Measurements from ENCODE around the gene USP47.
A peak's percentile ranks its signal among the peaks of the same experiment; 100 is the strongest.

Gene USP47

GRCh38 chr11:11995601-11996000, 153.8 kb downstream of the USP47 start:
- no peak for ATAC-seq (ENCODE audit: low read depth)
- TF ChIP-seq CTCF (IDR thresholded peaks at IDR 0.05; ENCODE audit: poor library complexity, severe bottlenecking): no peak
- Histone ChIP-seq H3K4me3 (ENCODE audit: severe bottlenecking) (no peak overlapping the region), H3K27me3 (ENCODE audit: insufficient read depth, poor library complexity, severe bottlenecking) (no peaks in the 10 kb centered on the region), H3K4me1 (ENCODE audit: insufficient read depth, poor library complexity, severe bottlenecking) (peaks cover 34% of the 10 kb centered on the region), H3K27ac (ENCODE audit: poor library complexity, severe bottlenecking) (peak overlapping the region; percentile 72), H3K36me3 (ENCODE audit: low read depth) (peaks cover 60% of the 10 kb centered on the region), H3K9me3 (ENCODE audit: severe bottlenecking) (no peaks in the 10 kb centered on the region)
- DNase-seq (ENCODE audit: low spot score): no peak

DNA sequence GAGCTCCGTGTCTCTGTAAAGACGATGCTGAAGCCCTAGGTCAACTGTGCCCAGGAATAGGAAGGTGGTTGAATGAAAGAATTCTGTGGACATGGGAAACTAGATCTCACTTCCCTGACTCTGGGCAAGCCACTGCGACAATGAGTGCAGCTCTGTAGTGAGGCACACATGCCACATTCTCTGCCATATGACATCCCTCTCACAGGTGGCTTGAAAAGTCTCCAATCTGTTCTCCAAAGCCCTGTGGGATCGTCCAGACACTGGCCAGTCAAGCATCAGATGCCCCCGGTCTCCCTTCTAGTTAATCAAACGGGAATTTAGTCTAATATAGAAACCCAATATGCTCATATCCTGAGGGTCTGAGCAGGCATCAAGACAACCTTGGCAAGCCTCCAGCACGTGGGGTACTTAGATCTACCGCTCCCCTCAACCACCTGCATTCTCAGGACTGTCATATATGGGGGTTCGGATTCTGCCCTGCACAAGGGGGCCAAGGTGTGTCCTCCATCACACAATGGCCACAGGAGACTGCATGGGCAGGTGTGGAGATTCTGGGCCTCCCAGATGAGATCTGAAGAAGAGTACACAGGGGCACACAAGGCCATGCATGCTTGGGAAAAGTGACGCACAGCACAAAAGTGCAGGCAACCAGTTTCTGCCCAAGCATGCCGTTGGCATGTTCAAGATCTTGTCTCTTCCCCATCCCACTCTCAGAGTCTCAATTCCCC, 154.7 kb downstream of the USP47 start:
- H3K4me1 ChIP-seq (ENCODE audit: insufficient read depth, poor library complexity, severe bottlenecking): peaks cover 34% of the 10 kb centered on the region
- H3K27me3 ChIP-seq (ENCODE audit: insufficient read depth, poor library complexity, severe bottlenecking): no peaks in the 10 kb centered on the region
- TF ChIP-seq CTCF (IDR thresholded peaks at IDR 0.05; ENCODE audit: poor library complexity, severe bottlenecking): no peak
- ATAC-seq (ENCODE audit: low read depth) (no peak), DNase-seq (ENCODE audit: low spot score) (no peak)
- H3K36me3 ChIP-seq (ENCODE audit: low read depth): peaks cover 63% of the 10 kb centered on the region
- no peak overlapping the region for H3K4me3 ChIP-seq (ENCODE audit: severe bottlenecking)
- peak overlapping the region; percentile 72 for H3K27ac ChIP-seq (ENCODE audit: poor library complexity, severe bottlenecking)
- no peaks in the 10 kb centered on the region for H3K9me3 ChIP-seq (ENCODE audit: severe bottlenecking)

GRCh38 chr11:11997049-11997322, 155.2 kb downstream of the USP47 start:
- no peak overlapping the region for H3K4me3 ChIP-seq (ENCODE audit: severe bottlenecking)
- no peak for DNase-seq (ENCODE audit: low spot score)
- H3K27me3 ChIP-seq (ENCODE audit: insufficient read depth, poor library complexity, severe bottlenecking): no peaks in the 10 kb centered on the region

DNA sequence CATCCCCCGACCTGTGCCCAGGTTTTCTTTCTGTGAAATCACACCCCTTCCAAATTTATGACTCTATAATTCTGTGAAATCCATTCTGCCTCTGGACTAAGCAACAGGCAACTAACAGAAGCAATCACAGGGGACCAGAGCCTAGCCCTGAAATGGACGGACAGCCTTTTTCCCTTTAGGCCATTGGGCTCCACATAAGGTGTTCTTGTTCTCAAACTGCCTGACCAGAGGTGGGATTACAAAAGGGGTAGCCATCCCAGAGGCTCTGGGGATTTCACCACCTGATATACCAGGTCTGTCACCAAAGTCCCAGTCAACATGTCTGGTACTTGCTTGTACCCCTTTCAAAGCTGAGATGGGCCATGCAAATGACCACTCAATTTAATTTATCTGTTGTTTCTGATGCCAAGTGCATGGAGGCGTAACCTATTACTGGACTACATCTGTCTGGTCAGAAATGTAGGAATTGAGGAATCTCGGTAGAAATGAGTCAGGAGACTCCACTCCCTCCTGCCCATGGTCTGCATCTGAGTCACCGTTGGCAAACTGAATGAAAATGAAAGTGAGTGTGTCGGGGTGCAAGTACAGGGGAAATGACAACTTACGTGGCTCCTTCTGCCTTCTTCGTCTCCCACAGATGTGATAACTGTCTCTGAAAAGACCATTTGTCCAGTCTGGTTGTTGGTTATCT, 156.5 kb downstream of the USP47 start:
- no peak for DNase-seq (ENCODE audit: low spot score)

More at GRCh38 chr11:11997049-11997322, 155.2 kb downstream of the USP47 start:
- peaks cover 65% of the 10 kb centered on the region for H3K36me3 ChIP-seq (ENCODE audit: low read depth)
- no peak for ATAC-seq (ENCODE audit: low read depth)
- no peaks in the 10 kb centered on the region for H3K9me3 ChIP-seq (ENCODE audit: severe bottlenecking)
- TF ChIP-seq CTCF (IDR thresholded peaks at IDR 0.05; ENCODE audit: poor library complexity, severe bottlenecking): no peak
- peaks cover 29% of the 10 kb centered on the region for H3K4me1 ChIP-seq (ENCODE audit: insufficient read depth, poor library complexity, severe bottlenecking)
- peak overlapping the region; percentile 72 for H3K27ac ChIP-seq (ENCODE audit: poor library complexity, severe bottlenecking)

More for the DNA sequence above, 156.5 kb downstream of the USP47 start:
- H3K27me3 ChIP-seq (ENCODE audit: insufficient read depth, poor library complexity, severe bottlenecking): no peaks in the 10 kb centered on the region
- peak overlapping the region; percentile 72 for H3K27ac ChIP-seq (ENCODE audit: poor library complexity, severe bottlenecking)
- H3K4me3 ChIP-seq (ENCODE audit: severe bottlenecking): no peak overlapping the region
- peaks cover 16% of the 10 kb centered on the region for H3K4me1 ChIP-seq (ENCODE audit: insufficient read depth, poor library complexity, severe bottlenecking)
- no peaks in the 10 kb centered on the region for H3K9me3 ChIP-seq (ENCODE audit: severe bottlenecking)
- peak; percentile 85 for ATAC-seq (ENCODE audit: low read depth)
- TF ChIP-seq CTCF (IDR thresholded peaks at IDR 0.05; ENCODE audit: poor library complexity, severe bottlenecking): no peak
- peaks cover 62% of the 10 kb centered on the region for H3K36me3 ChIP-seq (ENCODE audit: low read depth)
